SKM-1 (cell line): Measurements from ENCODE around the gene MYH15.

Source experiments
- DNase-seq: peaks from one replicate; lab custom pipeline; 2025; ENCODE audit not compliant: unreplicated experiment; lab: John Stamatoyannopoulos, UW

Gene MYH15

DNA sequence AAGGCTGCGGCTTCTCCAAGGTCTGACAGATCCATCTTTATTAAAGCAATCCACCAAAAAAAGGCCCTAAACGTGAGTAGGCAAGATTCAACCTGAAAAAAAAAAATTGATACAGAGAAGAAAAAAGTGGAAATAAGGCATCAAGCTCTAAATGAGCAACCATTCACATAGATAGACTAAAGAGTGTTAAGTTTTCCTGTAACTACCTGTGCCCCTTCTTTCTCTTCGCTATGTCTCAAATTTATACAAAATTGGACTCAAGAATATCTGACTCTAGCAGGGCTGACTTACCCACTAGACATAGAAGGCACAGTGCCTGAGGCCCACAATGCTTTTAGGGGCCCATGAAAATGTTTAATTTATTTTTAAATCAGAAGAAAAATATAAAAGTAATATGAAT is at the start of gene MYH15:
TSS of gene MYH15 (minus strand) at position 101 of the 400 bp plus-strand sequence. CDS start at position 35, 66 bp downstream.
- DNase-seq, result no peak

DNA sequence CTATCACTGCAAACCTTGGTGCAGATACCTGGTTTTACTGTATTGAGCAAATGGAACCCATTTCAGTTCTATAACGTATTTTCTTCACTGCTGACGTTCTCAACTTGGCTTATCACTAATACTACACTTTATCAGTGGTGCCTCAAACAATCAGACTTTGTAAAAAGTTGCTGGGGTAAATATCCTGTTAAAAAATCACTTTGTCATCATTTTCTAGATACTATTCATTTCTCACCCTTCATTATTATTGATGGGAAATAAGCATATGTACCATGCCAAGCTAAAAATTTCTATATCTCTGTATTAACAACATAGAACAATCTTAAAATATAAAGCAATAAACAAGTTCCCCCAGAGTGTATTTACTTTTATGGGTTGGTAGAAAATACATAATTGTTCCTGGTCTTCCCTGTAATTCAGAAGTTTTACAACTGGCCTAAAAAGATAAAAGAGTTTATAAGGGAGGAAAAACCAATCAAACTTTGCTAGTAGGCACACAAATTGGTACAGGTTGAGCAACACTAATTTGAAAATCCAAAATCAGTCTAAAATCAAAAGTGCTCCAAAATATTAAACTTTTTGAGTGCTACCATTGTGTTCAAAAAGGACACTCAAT is 45.7 kb upstream of the MYH15 start:
- no peak for DNase-seq

DNA sequence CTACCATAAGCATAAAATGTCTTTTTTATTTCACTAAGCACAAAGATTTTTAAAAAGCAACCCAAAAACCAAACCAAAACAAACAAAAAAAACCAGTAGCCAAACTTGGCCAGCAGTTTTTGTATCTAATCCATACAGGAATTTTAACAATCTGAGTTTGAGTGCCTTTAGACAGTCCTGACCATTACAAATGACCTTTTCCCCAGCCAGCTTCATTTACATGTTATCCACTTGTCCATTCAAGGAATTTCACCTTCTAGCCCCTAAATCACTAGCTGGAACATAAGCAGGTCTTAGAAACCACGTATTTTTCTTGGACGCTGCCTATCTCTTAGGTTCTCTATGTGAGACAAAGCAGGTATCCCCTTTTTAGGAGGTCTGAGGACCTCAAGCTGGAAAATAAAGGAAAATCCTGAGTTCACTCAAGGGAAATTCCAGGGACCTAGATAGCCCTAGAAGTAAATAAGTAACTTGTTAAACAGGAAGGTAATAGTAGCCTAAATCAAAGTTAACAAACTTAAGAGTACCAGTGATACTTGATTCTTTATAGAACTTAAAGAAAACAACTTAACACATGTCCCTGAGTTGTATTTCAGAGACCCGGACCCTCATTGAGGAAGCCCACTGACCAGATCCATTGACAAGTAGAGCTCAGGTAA is 44.6 kb upstream of the MYH15 start:
- no peak for DNase-seq

DNA sequence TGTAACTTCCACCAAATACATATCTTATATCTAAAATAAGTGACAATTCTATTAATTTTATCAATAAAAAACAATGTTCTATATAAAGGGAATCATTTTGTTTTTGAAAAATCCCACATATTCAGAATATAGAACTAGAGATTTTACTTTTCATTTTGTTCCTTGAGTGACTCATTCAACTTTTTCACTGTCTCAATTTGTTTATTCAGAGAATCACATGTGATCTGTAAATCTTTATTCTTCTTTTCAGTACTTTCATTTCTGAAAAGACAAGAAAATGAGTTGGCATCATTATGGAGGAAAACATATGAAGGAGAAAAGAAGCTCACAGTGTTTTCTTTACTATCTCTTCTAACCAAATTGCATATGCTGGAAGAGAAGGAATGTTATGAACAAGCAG is 43.8 kb upstream of the MYH15 start:
- DNase-seq, result no peak

DNA sequence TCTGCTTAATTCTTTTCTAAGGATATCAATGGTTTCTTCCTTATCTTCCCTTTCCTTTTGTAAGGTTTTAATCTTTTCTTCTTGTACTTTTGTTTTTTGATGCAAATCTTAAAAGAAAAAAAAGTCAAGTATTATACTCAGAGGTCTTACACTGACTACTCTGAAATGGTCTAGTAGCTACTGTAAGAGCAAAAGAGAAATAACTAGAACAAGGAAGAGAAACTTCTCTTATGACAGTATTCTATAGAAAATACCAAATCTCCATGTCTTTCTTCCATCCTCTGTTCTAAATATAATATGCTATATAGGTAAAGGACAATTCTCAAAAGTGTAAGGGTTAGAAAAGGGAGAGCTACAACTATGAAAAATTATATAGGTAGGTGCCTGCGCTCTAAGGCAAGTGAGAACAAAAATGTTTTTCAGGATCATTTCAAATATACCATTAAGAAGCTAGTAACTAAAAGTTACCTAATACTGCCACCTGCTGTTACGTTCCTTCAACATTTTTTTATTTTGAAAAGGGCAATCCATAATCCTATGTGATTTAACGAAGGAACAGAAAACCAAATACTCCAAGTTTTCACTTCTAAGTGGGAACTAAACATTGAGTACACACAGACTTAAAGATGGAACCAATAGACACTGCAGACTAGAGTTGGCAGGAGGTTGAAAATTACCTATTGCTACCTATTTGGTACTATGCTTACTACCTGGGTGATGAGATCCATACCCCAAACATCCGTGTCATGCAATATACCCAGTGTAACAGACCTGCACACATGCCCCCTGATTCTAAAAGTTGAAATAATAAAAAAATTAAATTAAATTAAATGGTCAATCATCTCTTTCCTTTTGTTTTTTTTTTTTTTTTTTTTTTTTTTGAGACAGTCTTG is 42.1 kb upstream of the MYH15 start:
- peak; percentile 14 for DNase-seq

DNA sequence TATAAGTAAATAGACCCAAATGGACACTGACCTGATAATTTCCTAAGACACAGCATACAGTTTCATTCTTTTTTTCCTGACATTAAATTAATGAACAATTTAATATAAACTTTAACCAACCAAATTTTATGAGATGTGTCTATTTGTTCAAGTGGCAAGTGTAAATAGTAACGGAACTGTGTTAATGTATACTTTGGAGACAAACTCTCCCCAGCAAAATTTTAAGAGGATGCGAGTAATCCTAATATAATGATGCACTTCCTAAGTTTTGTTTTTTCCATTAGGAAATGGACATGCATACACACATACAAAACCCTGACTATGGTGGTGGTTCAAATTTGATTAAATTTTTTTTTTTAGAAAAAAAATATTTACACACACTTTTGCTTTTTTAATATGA is 38.5 kb upstream of the MYH15 start:
- no peak for DNase-seq

DNA sequence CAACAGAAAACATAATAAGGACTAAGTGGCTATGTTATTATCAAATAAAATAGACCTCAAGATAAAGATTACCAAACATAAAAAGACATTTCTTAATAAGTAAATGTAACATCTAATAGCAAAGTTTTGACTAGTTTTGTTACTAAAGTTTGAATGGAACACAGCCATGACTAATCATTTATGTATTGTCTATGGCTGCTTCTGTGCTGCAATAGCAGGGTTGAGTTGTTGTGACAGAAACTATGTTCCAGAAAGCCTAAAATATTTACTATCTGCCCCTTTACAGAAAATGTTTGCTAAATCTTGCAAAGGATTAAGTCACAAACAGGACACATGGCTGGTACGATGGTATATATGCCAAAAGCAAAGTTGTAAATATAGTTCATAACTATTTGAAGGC is 37.9 kb upstream of the MYH15 start:
- DNase-seq, result no peak

DNA sequence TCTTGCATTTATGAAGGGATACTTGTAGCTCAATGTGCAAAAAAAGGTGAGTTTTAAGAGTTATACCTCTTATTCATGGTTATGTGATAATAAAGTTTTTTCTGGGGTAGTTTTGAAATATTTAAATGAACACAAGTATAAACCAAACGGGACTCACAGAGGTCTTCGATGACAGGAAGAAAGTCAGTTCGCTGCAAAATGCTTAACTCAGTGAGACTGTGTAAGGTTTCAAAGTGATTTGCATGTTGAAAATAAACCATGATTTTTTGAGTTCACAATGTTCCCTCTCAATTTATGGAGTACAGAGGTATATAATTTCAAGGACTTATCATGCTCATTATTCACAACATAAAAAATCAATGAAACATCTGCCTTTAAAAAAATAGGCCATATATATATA is 36.3 kb upstream of the MYH15 start:
- DNase-seq, result no peak

DNA sequence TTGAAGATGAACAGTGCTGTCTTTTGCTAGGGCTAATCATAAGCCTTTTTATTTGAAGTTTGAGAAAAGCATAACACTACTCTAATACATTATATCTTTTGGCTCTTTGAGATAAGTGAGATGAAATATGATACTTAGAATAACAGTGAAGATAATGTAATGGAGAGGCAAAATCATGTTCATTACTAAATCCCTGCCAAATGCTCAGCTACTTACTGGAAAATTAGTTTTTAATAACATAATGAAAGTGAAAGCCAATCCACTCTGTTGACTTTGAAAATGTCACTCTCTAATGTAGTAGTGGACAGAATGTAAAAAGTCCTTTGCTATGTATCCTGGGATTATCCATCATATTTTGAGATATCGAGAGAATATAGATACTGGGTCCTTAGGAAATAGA is 35.9 kb upstream of the MYH15 start:
- no peak for DNase-seq

DNA sequence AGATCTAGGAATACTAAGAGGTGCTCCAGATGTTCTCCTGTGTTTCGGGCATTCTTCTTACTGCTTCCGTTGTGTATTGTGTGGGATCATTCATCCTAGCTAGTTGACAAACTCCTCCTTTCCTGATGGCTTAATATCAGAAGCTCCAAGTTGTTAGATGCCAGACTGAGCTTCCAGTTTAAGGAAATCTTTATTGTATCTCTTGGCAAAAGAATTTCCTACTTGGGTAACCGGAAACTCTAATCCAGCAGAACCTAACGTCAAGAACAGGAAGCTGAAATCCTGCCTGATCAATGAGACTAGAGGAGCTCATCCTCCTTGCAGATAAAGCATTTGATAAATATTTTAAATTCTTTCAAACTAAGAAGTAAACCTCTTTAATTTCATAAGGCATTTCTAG is 27.7 kb upstream of the MYH15 start:
- no peak for DNase-seq

DNA sequence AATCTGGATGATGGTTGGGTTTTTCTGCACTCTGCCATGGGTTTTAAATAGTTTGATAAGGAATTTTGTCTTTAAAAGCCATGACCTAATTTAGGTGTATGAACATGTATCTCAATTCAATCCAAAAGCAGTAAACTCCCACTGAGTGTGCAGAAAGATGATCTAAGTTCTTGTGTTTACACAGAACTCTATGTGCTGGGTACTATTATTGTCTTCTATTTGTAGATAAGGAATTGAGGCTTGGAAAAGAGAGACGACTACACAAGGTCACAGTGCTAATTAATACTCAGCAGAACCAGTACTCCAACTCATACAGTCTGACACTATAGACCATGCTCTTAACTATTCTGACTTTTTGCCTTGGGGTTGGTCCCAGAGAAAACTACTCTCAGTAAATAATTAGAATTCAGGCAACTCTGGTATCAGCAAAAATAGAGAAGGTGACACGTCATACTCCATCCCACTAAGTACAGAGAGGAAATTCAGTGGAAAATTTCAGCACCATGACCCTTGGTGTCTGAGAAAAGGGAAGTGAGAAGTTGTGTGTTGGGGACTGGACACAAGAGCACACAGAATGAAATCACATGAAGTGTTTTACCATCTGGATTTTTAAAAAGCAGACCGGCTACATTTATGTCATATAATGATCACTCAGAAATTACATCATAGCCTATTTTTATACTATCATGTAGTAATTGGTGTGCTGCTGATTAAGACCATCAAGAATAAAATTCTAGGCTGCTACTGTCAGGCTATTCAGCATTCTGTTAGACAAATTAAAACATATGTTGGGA is 18.3 kb upstream of the MYH15 start:
- peak; percentile 83 for DNase-seq

DNA sequence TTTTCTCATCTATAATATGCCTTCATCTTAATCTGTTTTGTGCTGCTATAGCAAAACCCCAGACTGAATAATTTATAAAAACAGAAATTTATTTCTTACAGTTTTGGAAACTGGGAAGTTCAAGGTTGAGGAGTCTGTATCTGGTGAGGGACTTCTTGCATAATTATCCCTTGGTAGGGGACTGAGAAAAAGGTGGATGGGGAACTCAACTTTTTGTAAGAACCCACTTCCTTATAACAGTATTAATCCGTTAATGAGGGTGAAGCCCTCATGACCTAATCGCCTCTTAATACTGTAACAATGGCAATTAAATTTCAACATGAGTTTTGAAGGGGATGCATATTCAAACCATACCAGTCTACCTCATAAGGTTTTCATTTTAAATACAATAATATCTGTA is 17.4 kb upstream of the MYH15 start:
- no peak for DNase-seq

DNA sequence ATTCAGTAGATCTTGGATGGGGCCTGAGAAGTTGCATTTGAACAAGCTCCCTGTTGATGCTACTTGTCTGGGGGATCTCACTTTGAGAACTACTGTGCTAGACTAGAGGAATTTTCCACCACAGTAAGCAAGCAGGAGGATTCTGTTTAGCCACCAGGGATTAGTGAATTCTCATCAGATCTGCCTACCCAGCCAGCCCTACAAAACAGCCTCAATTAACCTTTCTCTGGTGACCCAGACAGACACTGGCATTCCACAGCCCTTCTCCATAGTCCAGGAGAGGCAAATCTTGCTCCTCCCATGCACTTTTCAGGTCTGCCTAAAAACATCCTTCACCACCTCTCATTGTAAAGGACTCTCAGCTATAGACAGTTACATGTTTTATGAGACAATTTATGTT is 16.7 kb upstream of the MYH15 start:
- DNase-seq, result no peak

DNA sequence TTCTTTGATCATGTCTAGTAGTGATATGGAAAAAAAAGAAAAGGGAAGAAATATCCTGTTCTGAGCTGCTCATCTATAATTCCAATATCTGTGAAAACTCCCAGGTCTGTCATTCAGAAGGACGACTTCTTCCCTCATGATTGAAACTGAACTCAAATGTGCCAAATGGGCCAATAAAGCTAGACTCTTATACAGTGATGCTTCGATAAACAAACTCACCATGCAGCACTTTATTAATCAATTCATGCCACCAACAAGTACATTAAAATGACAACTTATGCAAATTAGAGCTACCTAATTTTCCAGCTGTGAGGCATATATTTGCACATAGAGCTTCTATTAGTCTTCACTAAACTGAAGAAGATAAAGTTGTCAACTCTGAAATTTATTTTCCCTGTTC is 15.6 kb upstream of the MYH15 start:
- no peak for DNase-seq

DNA sequence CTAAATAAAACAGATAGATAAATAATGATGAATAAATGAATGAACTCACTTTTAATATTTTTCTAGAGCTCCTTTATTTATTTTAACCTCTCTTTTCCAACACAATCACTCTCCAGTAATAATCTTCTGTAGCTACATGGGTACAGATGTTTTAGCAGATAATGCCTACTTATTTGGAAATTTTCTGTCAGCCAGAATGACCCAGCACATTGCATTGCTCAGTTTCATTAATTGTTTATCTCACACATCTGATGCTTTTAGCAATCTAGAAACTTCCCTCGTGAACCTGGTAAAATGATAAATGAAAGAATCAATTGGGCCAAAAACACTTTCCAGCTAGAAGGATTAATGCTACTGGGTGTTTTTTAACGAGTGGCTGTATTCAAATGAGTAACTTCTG is 14.9 kb upstream of the MYH15 start:
- DNase-seq, result no peak

DNA sequence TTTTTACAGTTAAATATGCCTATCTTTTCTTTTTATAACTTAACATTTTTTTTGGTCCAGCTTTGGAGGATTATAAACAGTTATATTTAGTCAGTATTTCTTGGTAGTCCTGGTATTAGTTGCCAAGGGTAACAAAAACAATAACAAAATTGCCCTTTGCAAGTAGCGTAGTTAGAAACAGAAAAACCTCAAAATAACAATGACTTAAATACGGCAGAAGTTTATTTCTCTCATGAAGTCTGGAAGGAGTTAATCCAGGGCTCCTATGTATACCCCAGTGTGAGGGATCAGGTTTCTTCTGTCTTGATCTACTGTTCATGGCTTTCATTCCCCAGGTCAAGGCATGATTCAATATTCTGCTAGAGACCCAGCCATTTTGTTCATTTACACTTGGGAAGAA is 14.1 kb upstream of the MYH15 start:
- no peak for DNase-seq

DNA sequence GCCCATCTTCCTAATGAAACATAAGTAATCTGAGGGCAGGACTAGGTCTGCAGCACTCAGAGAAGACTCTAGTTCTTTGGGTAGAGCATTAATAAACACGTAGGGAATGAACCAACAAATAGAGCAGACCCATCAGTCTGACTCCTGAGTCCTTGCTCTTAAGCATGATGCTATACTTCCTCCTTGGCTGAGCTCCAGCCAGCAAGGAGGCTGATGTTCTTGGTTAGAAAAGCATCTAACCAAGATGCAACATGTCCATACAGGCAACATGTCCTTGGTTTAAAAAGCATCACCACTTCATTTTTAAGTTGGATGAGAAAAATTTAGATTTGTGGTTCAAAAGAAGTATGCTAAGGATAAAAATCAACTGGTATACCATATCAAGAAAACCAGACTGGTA is 8.5 kb upstream of the MYH15 start:
- DNase-seq, result no peak

DNA sequence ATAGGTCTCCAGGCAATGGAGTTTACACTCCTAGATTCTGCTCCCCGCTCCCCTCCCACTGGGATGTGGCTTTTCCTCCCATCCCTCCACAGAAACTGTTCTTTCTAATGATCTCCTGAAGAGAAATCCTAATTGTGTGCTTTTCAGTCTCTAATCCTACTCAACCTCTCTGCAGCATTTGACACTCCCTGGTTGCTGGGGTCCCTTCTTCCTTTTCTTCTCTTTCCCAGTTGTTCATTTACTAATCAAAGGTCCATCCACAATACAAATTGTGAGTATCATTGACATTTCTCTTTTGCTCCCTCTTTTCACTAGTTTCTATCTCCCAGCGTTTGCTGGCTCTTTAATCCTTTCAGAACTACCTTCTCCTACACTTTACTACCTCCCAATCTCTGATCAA is 6.5 kb upstream of the MYH15 start:
- no peak for DNase-seq

DNA sequence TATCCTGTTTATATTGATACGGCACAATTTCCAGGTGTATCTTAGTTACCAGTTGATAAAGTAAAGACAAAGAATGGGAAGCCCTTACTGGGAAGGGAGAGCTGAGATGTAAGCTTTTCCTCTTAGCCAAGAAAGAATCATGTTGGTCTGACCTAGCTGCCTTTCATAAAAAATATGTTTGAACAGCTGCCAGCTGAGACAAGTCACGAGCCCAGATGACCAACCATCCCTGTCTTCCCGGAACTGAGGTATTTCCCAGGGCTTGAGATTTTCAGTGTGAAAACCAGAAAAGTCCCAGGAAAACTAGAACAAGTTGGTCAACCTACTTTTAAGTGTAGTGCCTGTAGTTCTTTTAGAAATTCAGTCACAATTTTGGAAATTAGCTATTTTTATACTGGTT is 3.6 kb upstream of the MYH15 start:
- no peak for DNase-seq

DNA sequence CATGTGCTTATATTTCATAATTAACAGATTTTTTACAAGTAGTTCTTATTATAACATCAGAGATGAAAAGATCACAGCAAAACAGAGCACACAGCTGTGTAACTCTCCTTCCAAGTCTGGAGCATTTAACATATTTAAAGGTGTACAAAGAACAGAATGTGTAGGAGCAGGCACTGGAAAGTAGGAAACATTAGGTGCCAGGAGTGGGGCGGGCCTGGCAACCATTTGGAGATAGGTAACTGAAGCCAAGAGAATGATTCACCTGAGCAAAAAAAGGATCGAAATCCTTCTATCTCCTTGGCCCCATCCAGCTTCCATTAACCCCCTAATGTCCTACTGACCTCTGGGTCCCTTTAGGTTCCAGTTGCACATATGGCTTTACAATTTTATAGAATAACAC is 2.3 kb upstream of the MYH15 start:
- DNase-seq, result no peak

DNA sequence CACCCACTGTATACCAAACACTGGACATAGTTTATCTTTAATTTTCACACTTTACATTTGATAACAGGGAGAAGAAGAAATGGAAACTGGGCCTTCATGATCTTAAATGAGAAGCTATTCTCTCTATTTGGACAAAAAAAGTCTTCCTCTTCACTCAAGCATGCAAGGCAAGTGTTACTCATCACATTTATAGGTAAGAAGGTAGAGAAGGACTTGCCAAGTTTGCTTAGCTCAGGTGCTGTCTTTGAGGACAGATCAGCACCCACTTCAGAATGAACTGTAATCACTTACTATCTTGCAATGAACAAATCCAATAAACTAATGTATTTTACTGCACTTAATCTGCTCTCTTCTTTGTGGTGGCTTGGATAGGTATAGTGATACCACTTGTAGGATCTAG is 1.1 kb upstream of the MYH15 start:
- DNase-seq, result no peak
